Endodermal cell (in vitro differentiated cells): ENCODE results near the gene NPTX1. TPM values are rescaled to one million over a fixed set of nuclear protein-coding genes. Genes with fewer than 3 reads are reported as not detected.
"Not testable (repeated sequence)": the region's sequence is repeated elsewhere in the genome, so short reads cannot be mapped to it uniquely, and the experiment has no call there.

Source experiments
- DNase-seq: peaks from one replicate; pipeline ENCODE4 v3.0.0-alpha.2; 2017
- H3K27ac ChIP-seq: 2 replicates; pipeline ENCODE4 v1.5.1; 2013; ENCODE audit warnings: mild to moderate bottlenecking, low read depth, low read length, moderate library complexity
- H3K27me3 ChIP-seq: 2 replicates; pipeline ENCODE4 v1.6.1; 2013; ENCODE audit warnings: mild to moderate bottlenecking, low read length, moderate library complexity; ENCODE audit not compliant: insufficient read depth, control insufficient read depth, poor library complexity, severe bottlenecking
- H3K36me3 ChIP-seq: 2 replicates; pipeline ENCODE4 v1.7.0; 2013; ENCODE audit warnings: mild to moderate bottlenecking, low read length, moderate library complexity; ENCODE audit not compliant: control insufficient read depth, insufficient read depth
- H3K4me1 ChIP-seq: one replicate; pipeline ENCODE4 v1.7.0; 2013; ENCODE audit warnings: low read length; ENCODE audit not compliant: control insufficient read depth, insufficient read depth
- H3K4me3 ChIP-seq: 2 replicates; pipeline ENCODE4 v1.5.1; 2013; ENCODE audit warnings: mild to moderate bottlenecking, low read length, moderate library complexity
- H3K9ac ChIP-seq: 2 replicates; pipeline ENCODE4 v1.6.1; 2013; ENCODE audit warnings: mild to moderate bottlenecking, low read length, moderate library complexity; ENCODE audit not compliant: poor library complexity, severe bottlenecking; ENCODE audit errors: extremely low read depth
- H3K9me3 ChIP-seq: 2 replicates; pipeline ENCODE4 v1.6.1; 2013; ENCODE audit warnings: mild to moderate bottlenecking, low read length, moderate library complexity; ENCODE audit not compliant: control insufficient read depth
- H3K27ac Mint-ChIP-seq: 2 replicates; pipeline ENCODE4 v1.8.0; 2020; ENCODE audit warnings: mixed read lengths
- H3K27me3 Mint-ChIP-seq: 2 replicates; pipeline ENCODE4 v1.8.0; 2021; ENCODE audit warnings: mild to moderate bottlenecking, mixed read lengths; ENCODE audit not compliant: insufficient read depth
- H3K36me3 Mint-ChIP-seq: 2 replicates; pipeline ENCODE4 v1.8.0; 2020; ENCODE audit warnings: low read depth, mixed read lengths
- H3K4me1 Mint-ChIP-seq: 2 replicates; pipeline ENCODE4 v1.8.0; 2020; ENCODE audit warnings: mixed read lengths
- H3K4me3 Mint-ChIP-seq: 2 replicates; pipeline ENCODE4 v1.8.0; 2020; ENCODE audit warnings: mild to moderate bottlenecking, moderate library complexity, mixed read lengths
- H3K9me3 Mint-ChIP-seq: 2 replicates; pipeline ENCODE4 v1.8.0; 2020; ENCODE audit warnings: mild to moderate bottlenecking, mixed read lengths
- CTCF ChIP-seq: fragments of 200-600 bp; sonication (generic); conservative IDR thresholded peaks from 2 replicates; pipeline ENCODE4 v1.5.0; 2021; ENCODE audit warnings: antibody characterized with exemption, mild to moderate bottlenecking
- WGBS, 2 experiments: methylation state at CpG; one replicate each; pipeline versions ENCODE4 v1.1.5 to v1.1.7; 2013; ENCODE audit warnings: missing lambda C conversion rate in 2 of 2, mixed read lengths in 1 of 2; ENCODE audit not compliant: insufficient coverage in 1 of 2, insufficient read length in 1 of 2; 5-methylcytosine and 5-hydroxymethylcytosine counted together
- total RNA-seq, 2 donors: library from RNA; stranded (reverse); fragmentation: NEBNext Ultra II Directional in 1 of 2; extraction: Animal tissue kit (Norgen Biotek cat#: 25700) in 1 of 2; gene quantifications; 2 replicates in 1 of 2; 3 replicates in 1 of 2; pipeline ENCODE4 v1.2.1, GENCODE V29; 2021

Gene NPTX1
- total RNA-seq, 2 donors from 2014 or later, result 0.24 to 2.3 TPM

GRCh38 chr17:80507965-80508364 lies 31.6 kb upstream of the NPTX1 start:
- Mint-ChIP-seq H3K36me3 (no peaks in the 10 kb centered on the region), H3K27me3 (peaks cover 29% of the 10 kb centered on the region), H3K4me1 (no peaks in the 10 kb centered on the region), H3K4me3 (no peak overlapping the region), H3K27ac (no peak overlapping the region), H3K9me3 (no peaks in the 10 kb centered on the region)
- DNase-seq, result no peak
- 90 to 94% methylated on average over 2 to 3 of the region's 3 CpGs for WGBS, 2 experiments
- Histone ChIP-seq H3K27me3 (peaks cover 60% of the 10 kb centered on the region), H3K4me3 (no peak overlapping the region), H3K36me3 (no peaks in the 10 kb centered on the region), H3K27ac (no peak overlapping the region), H3K4me1 (no peaks in the 10 kb centered on the region), H3K9ac (no peak overlapping the region), H3K9me3 (no peaks in the 10 kb centered on the region)
- TF ChIP-seq CTCF, result no peak

- H3K9ac ChIP-seq, H3K9me3 Mint-ChIP-seq, H3K36me3 ChIP-seq, H3K27ac ChIP-seq, DNase-seq, H3K9me3 ChIP-seq, H3K27ac Mint-ChIP-seq, H3K4me1 ChIP-seq, H3K4me3 Mint-ChIP-seq, H3K4me1 Mint-ChIP-seq, H3K4me3 ChIP-seq, H3K36me3 Mint-ChIP-seq: not testable (repeated sequence)
- peaks cover 31% of the 10 kb centered on the region for H3K27me3 Mint-ChIP-seq
- 58 to 74% methylated on average over 4 of the region's 4 CpGs for WGBS, 2 experiments
- peaks cover 60% of the 10 kb centered on the region for H3K27me3 ChIP-seq
Observed at GRCh38 chr17:80507177-80507576, 30.8 kb upstream of the NPTX1 start.

- no peak overlapping the region for H3K27ac Mint-ChIP-seq
- 56 to 58% methylated on average over 6 to 8 of the region's 8 CpGs for WGBS, 2 experiments
- peak; percentile 29 for TF ChIP-seq CTCF
- H3K9me3 Mint-ChIP-seq, result no peaks in the 10 kb centered on the region
- Histone ChIP-seq H3K9ac (no peak overlapping the region), H3K27ac (no peak overlapping the region), H3K4me3 (no peak overlapping the region), H3K27me3 (peaks cover 46% of the 10 kb centered on the region), H3K36me3 (no peaks in the 10 kb centered on the region), H3K9me3 (no peaks in the 10 kb centered on the region), H3K4me1 (no peaks in the 10 kb centered on the region)
- H3K27me3 Mint-ChIP-seq, result peaks cover 31% of the 10 kb centered on the region
- H3K4me1 Mint-ChIP-seq, result peaks cover 5% of the 10 kb centered on the region
- H3K36me3 Mint-ChIP-seq, result no peaks in the 10 kb centered on the region
- no peak overlapping the region for H3K4me3 Mint-ChIP-seq
- DNase-seq, result no peak
Observed at GRCh38 chr17:80504686-80505413, 28.4 kb upstream of the NPTX1 start.

GRCh38 chr17:80503921-80504320 lies 27.5 kb upstream of the NPTX1 start:
- H3K27me3 Mint-ChIP-seq, result peaks cover 24% of the 10 kb centered on the region
- no peaks in the 10 kb centered on the region for H3K9me3 Mint-ChIP-seq
- no peak for TF ChIP-seq CTCF

More at GRCh38 chr17:80503921-80504320, 27.5 kb upstream of the NPTX1 start:
- H3K27me3 ChIP-seq, result peaks cover 36% of the 10 kb centered on the region
- H3K27ac Mint-ChIP-seq, result no peak overlapping the region
- no peak for DNase-seq
- H3K4me1 ChIP-seq, result no peaks in the 10 kb centered on the region
- H3K36me3 Mint-ChIP-seq, result no peaks in the 10 kb centered on the region
- H3K9me3 ChIP-seq, result no peaks in the 10 kb centered on the region
- peaks cover 5% of the 10 kb centered on the region for H3K4me1 Mint-ChIP-seq
- H3K36me3 ChIP-seq, result no peaks in the 10 kb centered on the region
- no peak overlapping the region for H3K4me3 Mint-ChIP-seq
- no peak overlapping the region for H3K9ac ChIP-seq
- no peak overlapping the region for H3K4me3 ChIP-seq
- no peak overlapping the region for H3K27ac ChIP-seq
